Measurements from ENCODE around the gene SLC35A3.

Gene SLC35A3

GRCh38 chr1:99978218-99978617 lies 8.4 kb downstream of the SLC35A3 start:
- Histone ChIP-seq H3K27me3 (ENCODE audit: control insufficient read depth, insufficient read depth, low read length) (no peaks in the 10 kb centered on the region), H3K36me3 (ENCODE audit: control insufficient read depth, insufficient read depth, low read length) (no peaks in the 10 kb centered on the region), H3K4me1 (ENCODE audit: control insufficient read depth, insufficient read depth, low read length) (no peaks in the 10 kb centered on the region), H3K4me3 (ENCODE audit: low read depth, low read length) (no peak overlapping the region), H3K9ac (ENCODE audit: low read depth, low read length) (no peak overlapping the region), H3K9me3 (ENCODE audit: control insufficient read depth, insufficient read depth, low read length) (no peaks in the 10 kb centered on the region)

- Histone ChIP-seq H3K27me3 (ENCODE audit: control insufficient read depth, insufficient read depth, low read length) (no peaks in the 10 kb centered on the region), H3K4me1 (ENCODE audit: control insufficient read depth, insufficient read depth, low read length) (no peaks in the 10 kb centered on the region), H3K4me3 (ENCODE audit: low read depth, low read length) (no peak overlapping the region), H3K9me3 (ENCODE audit: control insufficient read depth, insufficient read depth, low read length) (no peaks in the 10 kb centered on the region), H3K36me3 (ENCODE audit: control insufficient read depth, insufficient read depth, low read length) (no peaks in the 10 kb centered on the region), H3K9ac (ENCODE audit: low read depth, low read length) (no peak overlapping the region)
Observed at GRCh38 chr1:99979091-99979490, 9.3 kb downstream of the SLC35A3 start.

DNA sequence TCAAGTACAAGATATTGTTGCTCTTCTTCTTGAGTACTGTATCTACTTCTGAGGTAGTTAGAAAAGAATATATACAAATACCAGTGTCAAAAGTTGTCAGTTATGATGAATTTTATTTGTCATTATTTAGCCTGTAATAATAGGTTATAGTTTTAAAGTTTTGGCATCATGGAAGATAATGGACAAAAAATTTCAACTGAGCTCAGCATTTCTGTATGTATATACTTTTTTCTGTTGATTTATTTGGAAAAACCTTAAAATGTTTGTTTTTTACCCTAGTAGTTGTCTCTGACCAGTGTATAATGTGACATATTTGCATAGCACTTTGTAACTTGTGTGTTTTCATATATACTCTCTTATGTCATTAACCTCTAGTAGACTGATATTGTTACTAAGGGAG lies 11.1 kb downstream of the SLC35A3 start:
- Histone ChIP-seq H3K27me3 (ENCODE audit: control insufficient read depth, insufficient read depth, low read length) (no peaks in the 10 kb centered on the region), H3K4me1 (ENCODE audit: control insufficient read depth, insufficient read depth, low read length) (no peaks in the 10 kb centered on the region), H3K9me3 (ENCODE audit: control insufficient read depth, insufficient read depth, low read length) (no peaks in the 10 kb centered on the region)

DNA sequence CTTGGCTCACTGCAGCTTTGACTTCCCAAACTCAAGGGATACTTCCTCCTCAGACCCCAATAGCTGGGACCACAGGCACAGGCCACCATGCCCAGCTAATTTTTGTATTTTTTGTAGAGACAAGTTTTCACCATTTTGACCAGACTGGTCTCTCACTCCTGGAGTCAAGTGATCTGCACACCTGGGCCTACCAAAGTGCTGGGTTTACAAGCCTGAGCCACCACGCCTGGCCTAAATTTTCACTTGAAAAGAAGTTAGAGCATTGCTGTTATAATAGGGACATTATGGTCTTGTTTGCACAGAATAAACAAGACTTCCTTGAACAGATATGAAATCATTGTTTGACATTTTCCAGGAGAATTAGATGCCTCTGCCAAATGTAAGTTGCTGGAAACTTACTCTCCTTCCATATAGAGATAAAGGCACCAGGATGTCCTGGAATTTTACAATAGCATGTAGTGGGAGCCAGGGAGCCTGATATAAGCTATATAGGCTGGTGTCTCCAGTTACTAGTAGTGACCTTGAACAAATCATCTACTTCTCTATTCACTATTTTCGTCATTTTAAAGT lies 16.9 kb downstream of the SLC35A3 start:
- H3K36me3 ChIP-seq (ENCODE audit: control insufficient read depth, insufficient read depth, low read length) = no peaks in the 10 kb centered on the region
- no peak overlapping the region for H3K9ac ChIP-seq (ENCODE audit: low read depth, low read length)
- no peaks in the 10 kb centered on the region for H3K9me3 ChIP-seq (ENCODE audit: control insufficient read depth, insufficient read depth, low read length)
- no peaks in the 10 kb centered on the region for H3K4me1 ChIP-seq (ENCODE audit: control insufficient read depth, insufficient read depth, low read length)
- no peaks in the 10 kb centered on the region for H3K27me3 ChIP-seq (ENCODE audit: control insufficient read depth, insufficient read depth, low read length)
- H3K4me3 ChIP-seq (ENCODE audit: low read depth, low read length) = no peak overlapping the region

More for the DNA sequence above, 11.1 kb downstream of the SLC35A3 start:
- H3K4me3 ChIP-seq (ENCODE audit: low read depth, low read length) = no peak overlapping the region
- H3K9ac ChIP-seq (ENCODE audit: low read depth, low read length) = no peak overlapping the region
- no peaks in the 10 kb centered on the region for H3K36me3 ChIP-seq (ENCODE audit: control insufficient read depth, insufficient read depth, low read length)

DNA sequence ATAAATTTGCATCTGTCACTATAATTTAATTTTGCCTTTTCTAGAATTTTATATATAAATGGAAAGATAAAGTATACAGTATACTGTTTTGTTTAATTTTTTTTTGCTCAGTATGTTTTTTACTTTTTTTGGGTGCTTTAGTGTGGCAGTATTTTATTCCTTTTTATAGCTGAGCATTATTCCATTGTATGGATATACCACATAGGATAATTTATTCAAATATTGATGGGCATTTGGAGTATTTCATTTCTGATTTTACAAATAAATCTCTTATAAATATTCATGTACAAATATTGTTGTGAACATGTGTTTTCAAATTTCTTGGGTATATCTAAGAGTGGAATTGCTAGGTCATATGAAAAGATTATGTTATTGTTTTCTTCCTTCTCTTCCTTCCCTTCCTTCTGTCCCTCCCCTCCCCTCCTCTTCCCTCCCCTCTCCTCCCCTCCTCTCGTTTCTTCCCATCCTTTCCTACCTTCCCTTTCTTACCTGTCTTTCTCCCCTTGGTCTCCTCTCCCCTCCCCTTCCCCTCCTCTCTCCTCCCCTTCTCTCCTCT lies 18.5 kb downstream of the SLC35A3 start:
- H3K4me1 ChIP-seq (ENCODE audit: control insufficient read depth, insufficient read depth, low read length) = no peaks in the 10 kb centered on the region
- H3K9me3 ChIP-seq (ENCODE audit: control insufficient read depth, insufficient read depth, low read length) = no peaks in the 10 kb centered on the region
- no peaks in the 10 kb centered on the region for H3K36me3 ChIP-seq (ENCODE audit: control insufficient read depth, insufficient read depth, low read length)
- H3K4me3 ChIP-seq (ENCODE audit: low read depth, low read length) = no peak overlapping the region
- H3K27me3 ChIP-seq (ENCODE audit: control insufficient read depth, insufficient read depth, low read length) = no peaks in the 10 kb centered on the region
- H3K9ac ChIP-seq (ENCODE audit: low read depth, low read length) = no peak overlapping the region

- no peak overlapping the region for H3K9ac ChIP-seq (ENCODE audit: low read depth, low read length)
- no peaks in the 10 kb centered on the region for H3K9me3 ChIP-seq (ENCODE audit: control insufficient read depth, insufficient read depth, low read length)
- H3K4me1 ChIP-seq (ENCODE audit: control insufficient read depth, insufficient read depth, low read length) = no peaks in the 10 kb centered on the region
- H3K4me3 ChIP-seq (ENCODE audit: low read depth, low read length) = no peak overlapping the region
- H3K27me3 ChIP-seq (ENCODE audit: control insufficient read depth, insufficient read depth, low read length) = no peaks in the 10 kb centered on the region
- no peaks in the 10 kb centered on the region for H3K36me3 ChIP-seq (ENCODE audit: control insufficient read depth, insufficient read depth, low read length)
Observed at GRCh38 chr1:99992044-99992722, 22.4 kb downstream of the SLC35A3 start.

DNA sequence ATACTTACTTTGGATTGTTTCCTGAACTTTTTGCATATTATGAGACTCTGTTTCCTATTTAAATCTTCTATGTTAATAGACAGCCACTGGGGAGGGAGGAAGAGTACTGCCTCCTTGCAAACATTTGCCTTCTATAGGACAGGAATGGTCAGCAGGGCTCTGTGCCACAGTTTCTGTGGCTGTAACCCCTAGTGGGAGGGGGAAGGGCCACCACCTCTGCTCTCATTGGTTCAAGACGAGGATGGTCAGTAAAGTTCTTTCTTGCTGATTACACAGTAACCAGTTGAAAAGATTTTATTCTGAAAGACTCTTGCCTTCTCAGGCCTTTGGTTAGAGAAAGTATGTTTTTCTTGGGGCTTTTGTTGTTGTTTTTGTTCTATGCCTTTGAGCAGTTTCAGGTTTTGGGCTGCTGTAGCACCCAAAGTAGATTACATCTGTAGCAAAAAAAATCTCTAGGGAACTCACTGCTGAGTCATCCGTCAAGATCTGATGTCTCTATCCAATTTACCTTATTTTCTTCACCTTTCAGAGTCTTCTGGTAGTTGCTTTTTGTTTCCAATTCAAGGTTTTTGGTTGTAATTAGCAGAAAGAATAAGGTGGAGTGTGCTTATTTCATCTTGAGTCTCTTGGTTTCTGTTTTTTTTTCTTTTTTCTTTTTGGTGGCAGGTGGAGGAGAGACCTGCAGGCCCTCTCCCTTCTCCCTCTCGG lies 23.1 kb downstream of the SLC35A3 start:
- Histone ChIP-seq H3K36me3 (ENCODE audit: control insufficient read depth, insufficient read depth, low read length) (no peaks in the 10 kb centered on the region), H3K4me3 (ENCODE audit: low read depth, low read length) (no peak overlapping the region), H3K9ac (ENCODE audit: low read depth, low read length) (no peak overlapping the region)

GRCh38 chr1:99993468-99993845 lies 23.7 kb downstream of the SLC35A3 start:
- Histone ChIP-seq H3K4me3 (ENCODE audit: low read depth, low read length) (no peak overlapping the region), H3K4me1 (ENCODE audit: control insufficient read depth, insufficient read depth, low read length) (no peaks in the 10 kb centered on the region), H3K9ac (ENCODE audit: low read depth, low read length) (no peak overlapping the region), H3K36me3 (ENCODE audit: control insufficient read depth, insufficient read depth, low read length) (no peaks in the 10 kb centered on the region), H3K9me3 (ENCODE audit: control insufficient read depth, insufficient read depth, low read length) (no peaks in the 10 kb centered on the region), H3K27me3 (ENCODE audit: control insufficient read depth, insufficient read depth, low read length) (no peaks in the 10 kb centered on the region)

More for the DNA sequence above, 23.1 kb downstream of the SLC35A3 start:
- Histone ChIP-seq H3K27me3 (ENCODE audit: control insufficient read depth, insufficient read depth, low read length) (no peaks in the 10 kb centered on the region), H3K4me1 (ENCODE audit: control insufficient read depth, insufficient read depth, low read length) (no peaks in the 10 kb centered on the region), H3K9me3 (ENCODE audit: control insufficient read depth, insufficient read depth, low read length) (no peaks in the 10 kb centered on the region)

- H3K27me3 ChIP-seq (ENCODE audit: control insufficient read depth, insufficient read depth, low read length) = no peaks in the 10 kb centered on the region
- no peaks in the 10 kb centered on the region for H3K36me3 ChIP-seq (ENCODE audit: control insufficient read depth, insufficient read depth, low read length)
- H3K4me3 ChIP-seq (ENCODE audit: low read depth, low read length) = no peak overlapping the region
- H3K4me1 ChIP-seq (ENCODE audit: control insufficient read depth, insufficient read depth, low read length) = no peaks in the 10 kb centered on the region
- H3K9me3 ChIP-seq (ENCODE audit: control insufficient read depth, insufficient read depth, low read length) = no peaks in the 10 kb centered on the region
- no peak overlapping the region for H3K9ac ChIP-seq (ENCODE audit: low read depth, low read length)
Observed at GRCh38 chr1:99994496-99994895, 24.7 kb downstream of the SLC35A3 start.

- H3K4me3 ChIP-seq (ENCODE audit: low read depth, low read length) = no peak overlapping the region
- no peaks in the 10 kb centered on the region for H3K4me1 ChIP-seq (ENCODE audit: control insufficient read depth, insufficient read depth, low read length)
- H3K9ac ChIP-seq (ENCODE audit: low read depth, low read length) = no peak overlapping the region
- H3K36me3 ChIP-seq (ENCODE audit: control insufficient read depth, insufficient read depth, low read length) = no peaks in the 10 kb centered on the region
- H3K9me3 ChIP-seq (ENCODE audit: control insufficient read depth, insufficient read depth, low read length) = no peaks in the 10 kb centered on the region
- H3K27me3 ChIP-seq (ENCODE audit: control insufficient read depth, insufficient read depth, low read length) = no peaks in the 10 kb centered on the region
Observed at GRCh38 chr1:99996951-99997350, 27.2 kb downstream of the SLC35A3 start.

DNA sequence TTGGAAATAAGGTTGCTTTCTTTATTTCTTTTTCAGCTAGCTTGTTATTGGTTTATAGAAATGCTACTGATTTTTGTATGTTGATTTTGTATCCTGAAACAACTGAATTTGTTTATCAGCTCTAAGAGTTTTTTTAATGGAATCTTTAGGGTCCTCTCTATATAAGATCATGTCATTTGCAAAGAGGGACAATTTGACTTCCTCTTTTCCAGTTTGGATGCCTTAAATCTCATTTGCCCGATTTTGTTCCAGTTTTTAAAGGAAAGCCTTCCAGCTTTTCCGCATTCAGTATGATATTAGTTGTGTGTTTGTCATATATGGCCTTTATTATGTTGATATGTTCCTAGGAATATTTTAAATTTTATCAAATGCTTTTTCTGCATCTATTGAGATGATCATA lies 31.7 kb downstream of the SLC35A3 start:
- no peaks in the 10 kb centered on the region for H3K36me3 ChIP-seq (ENCODE audit: control insufficient read depth, insufficient read depth, low read length)
- no peak overlapping the region for H3K9ac ChIP-seq (ENCODE audit: low read depth, low read length)
- H3K9me3 ChIP-seq (ENCODE audit: control insufficient read depth, insufficient read depth, low read length) = no peaks in the 10 kb centered on the region

DNA sequence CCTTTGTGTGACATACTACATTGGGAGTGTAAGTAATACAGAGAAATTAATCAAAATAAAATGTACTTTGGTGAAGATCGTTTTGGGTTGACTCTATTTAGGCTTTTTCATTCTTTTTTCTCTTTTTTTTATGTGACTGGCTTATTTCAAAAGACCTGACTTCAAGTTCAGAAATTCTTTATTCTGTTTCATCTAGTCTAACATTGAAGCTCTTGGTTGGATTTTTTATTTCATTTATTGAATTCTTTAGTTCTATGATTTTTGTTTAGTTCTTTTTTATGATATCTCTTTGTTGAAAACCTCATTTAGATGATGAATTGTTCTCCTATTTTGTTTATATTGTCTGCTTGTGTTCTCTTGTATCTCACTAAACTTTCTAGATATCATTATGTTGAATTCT lies 35.6 kb downstream of the SLC35A3 start:
- no peaks in the 10 kb centered on the region for H3K4me1 ChIP-seq (ENCODE audit: control insufficient read depth, insufficient read depth, low read length)
- no peaks in the 10 kb centered on the region for H3K27me3 ChIP-seq (ENCODE audit: control insufficient read depth, insufficient read depth, low read length)
- no peaks in the 10 kb centered on the region for H3K9me3 ChIP-seq (ENCODE audit: control insufficient read depth, insufficient read depth, low read length)
- no peak overlapping the region for H3K9ac ChIP-seq (ENCODE audit: low read depth, low read length)
- no peaks in the 10 kb centered on the region for H3K36me3 ChIP-seq (ENCODE audit: control insufficient read depth, insufficient read depth, low read length)
- H3K4me3 ChIP-seq (ENCODE audit: low read depth, low read length) = no peak overlapping the region

More for the DNA sequence above, 31.7 kb downstream of the SLC35A3 start:
- Histone ChIP-seq H3K27me3 (ENCODE audit: control insufficient read depth, insufficient read depth, low read length) (no peaks in the 10 kb centered on the region), H3K4me3 (ENCODE audit: low read depth, low read length) (no peak overlapping the region), H3K4me1 (ENCODE audit: control insufficient read depth, insufficient read depth, low read length) (no peaks in the 10 kb centered on the region)
